Measurements from ENCODE around the gene POC1B.

Gene POC1B

GRCh38 chr12:89391726-89392336, 134.0 kb downstream of the POC1B start:
- TF ChIP-seq CTCF (IDR thresholded peaks at IDR 0.05; ENCODE audit: low read depth, low read length), result no peak
- no peak for DNase-seq (ENCODE audit: extremely low read depth, low read depth)

- no peak for TF ChIP-seq CTCF (IDR thresholded peaks at IDR 0.05; ENCODE audit: low read depth, low read length)
- no peak for DNase-seq (ENCODE audit: extremely low read depth, low read depth)
Measured at GRCh38 chr12:89390802-89391673, 134.8 kb downstream of the POC1B start.

DNA sequence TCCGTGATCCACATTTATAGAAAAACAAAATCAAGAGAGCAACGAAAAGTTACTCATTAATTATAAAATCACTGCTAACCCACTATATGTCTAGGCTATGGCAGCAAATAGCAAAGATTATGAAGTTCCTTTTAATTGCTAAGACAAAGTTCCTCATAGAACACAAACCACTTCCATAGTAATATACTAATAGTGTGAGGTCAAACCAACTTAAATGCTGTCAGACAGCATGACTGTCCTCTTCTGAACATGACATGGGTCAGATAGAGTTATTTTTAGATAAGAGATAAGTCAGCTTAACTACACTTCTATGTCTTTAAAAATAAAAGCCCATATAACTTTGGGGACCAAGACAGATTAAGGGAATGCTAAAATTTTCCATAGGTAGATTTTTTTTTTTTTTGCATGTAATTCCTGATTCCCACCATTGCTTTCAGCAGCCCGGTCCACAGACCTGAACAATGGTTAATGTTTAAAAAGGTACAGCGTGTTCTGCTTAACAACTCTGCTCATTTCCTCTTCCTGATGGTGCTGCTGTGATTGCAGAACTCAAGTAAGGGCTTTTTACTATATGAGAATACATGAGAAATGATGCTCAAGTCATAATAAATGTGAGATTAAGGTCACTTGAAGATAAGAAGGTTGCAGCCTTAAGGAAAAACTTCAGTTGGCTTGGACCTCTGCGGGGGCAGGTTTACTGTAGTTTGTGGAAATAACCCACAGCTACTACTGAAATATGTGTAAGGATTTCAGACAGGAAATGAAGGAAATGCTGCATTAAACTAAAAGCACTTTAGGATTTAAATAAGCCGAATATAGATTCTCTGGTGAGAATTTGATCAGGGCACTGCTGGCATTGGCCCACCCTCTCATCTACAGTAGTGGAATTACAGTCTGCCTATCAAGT, 135.8 kb downstream of the POC1B start:
- DNase-seq (ENCODE audit: extremely low read depth, low read depth), result no peak
- no peak for TF ChIP-seq CTCF (IDR thresholded peaks at IDR 0.05; ENCODE audit: low read depth, low read length)

- no peak for TF ChIP-seq CTCF (IDR thresholded peaks at IDR 0.05; ENCODE audit: low read depth, low read length)
- no peak for DNase-seq (ENCODE audit: extremely low read depth, low read depth)
Measured at GRCh38 chr12:89386138-89386537, 139.7 kb downstream of the POC1B start.

GRCh38 chr12:89384807-89385206, 141.0 kb downstream of the POC1B start:
- TF ChIP-seq CTCF (IDR thresholded peaks at IDR 0.05; ENCODE audit: low read depth, low read length), result no peak
- DNase-seq (ENCODE audit: extremely low read depth, low read depth), result no peak

DNA sequence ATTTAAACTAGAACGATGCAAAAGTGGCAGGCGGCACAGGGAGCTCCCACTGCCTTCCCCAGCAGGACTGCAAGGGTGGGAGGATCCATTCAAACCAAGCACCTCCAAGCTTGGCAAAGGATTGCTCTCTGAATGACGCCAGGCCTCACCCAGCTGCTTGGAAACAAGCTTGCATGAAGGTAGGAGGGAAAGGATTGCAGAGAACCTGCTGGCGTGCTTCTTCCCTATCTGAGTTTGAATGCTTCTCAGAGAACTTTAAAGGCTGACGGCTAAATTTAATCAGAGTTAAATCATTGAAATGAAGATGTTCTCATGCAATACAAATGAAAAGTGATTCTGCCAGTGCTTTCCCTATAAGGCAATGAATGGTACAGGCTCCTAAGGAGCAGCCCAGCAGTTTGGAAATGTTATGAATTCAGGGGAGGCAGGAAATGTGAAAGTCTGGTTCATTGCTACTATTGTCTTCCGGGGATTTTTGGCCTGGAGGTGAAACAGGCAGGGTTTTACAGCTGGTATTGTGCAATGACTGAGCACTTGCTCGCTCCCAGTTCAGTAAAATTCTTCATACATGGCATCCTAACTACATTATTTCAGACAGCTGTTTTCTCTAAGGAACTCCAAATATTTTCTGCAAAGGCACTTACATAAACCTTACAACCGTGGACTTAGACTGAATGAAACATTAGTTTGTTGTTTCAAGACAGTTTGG, 141.6 kb downstream of the POC1B start:
- TF ChIP-seq CTCF (IDR thresholded peaks at IDR 0.05; ENCODE audit: low read depth, low read length), result no peak
- DNase-seq (ENCODE audit: extremely low read depth, low read depth), result peak; percentile 91
